GM19452 (cell line): ENCODE results near the gene NEK5.
"Not testable (repeated sequence)": the region's sequence is repeated elsewhere in the genome, so short reads cannot be mapped to it uniquely, and the experiment has no call there.

ENCODE experiments used
- ATAC-seq: cut with Tn5 transposase; IDR thresholded peaks from one replicate; pipeline ENCODE4 v1.9.1; 2021; ENCODE audit not compliant: unreplicated experiment

Gene NEK5

GRCh38 chr13:52079891-52080290 is 49.0 kb downstream of the NEK5 start:
- ATAC-seq, result not testable (repeated sequence)

DNA sequence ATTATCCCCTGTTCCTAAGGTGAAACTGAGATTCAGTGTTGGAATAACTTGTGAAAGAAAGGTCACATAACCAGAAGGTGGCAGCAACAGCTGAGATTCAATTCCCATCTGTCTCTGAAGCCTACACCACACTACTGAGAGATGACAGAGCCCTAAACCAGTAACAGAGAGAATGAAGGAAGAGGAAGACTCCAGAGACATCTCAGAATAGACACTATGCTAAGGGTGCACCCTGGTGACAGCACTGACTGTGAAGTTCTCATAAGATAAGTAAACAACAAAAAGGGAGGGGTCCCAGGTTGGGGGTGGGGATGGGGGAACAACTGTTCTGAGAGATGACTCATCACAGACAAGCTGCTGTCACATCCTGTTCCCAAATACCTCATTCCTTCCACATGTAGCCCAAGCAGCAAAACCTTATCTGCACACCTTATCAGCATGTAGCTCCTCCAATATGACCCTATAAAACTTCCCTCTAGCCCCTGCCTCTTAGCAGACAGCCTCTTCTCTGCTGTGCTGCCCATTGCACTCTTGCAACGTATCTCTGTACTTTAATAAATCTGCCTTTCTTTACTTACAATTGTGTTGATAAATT is 57.8 kb downstream of the NEK5 start:
- ATAC-seq, result no peak

DNA sequence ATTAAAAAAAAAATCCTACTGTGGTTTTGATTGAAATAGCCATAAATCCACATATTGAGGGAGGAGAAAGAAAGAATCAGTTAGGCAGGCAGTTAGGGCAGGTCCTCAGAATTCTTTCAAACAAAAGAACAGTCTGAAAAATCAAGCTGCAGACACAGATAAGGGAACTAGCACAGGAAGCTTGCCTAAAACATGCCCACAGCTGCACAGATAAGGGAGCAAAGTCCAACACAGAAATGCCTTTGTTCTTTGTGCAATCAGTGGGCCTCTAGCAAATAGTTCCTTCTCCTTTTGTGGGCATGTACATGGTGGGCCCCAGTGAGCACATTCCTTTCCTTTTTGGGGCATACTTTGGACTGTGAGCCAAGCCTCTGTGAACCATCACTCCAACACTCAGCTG is 61.6 kb downstream of the NEK5 start:
- ATAC-seq, result no peak

DNA sequence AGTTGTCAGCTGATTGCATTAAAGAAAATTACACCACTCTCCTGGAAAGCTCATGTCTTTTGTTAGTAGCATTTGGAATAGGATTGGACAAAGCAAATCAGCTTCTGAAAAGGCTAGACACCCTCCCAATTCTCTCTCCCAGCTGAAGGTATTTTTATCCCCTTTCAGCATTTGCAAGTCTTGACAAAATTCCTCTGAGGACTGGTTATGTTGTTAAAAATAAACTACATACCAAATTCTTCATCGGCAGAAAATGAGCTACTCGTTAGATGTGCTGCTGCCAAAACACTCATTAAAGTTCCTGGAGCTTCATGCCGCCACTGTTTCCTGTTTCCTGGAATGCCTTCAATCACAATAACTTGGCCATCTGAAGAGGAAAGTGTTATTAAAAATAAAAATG is 67.3 kb downstream of the NEK5 start:
- no peak for ATAC-seq

GRCh38 chr13:52061064-52061463 is 67.8 kb downstream of the NEK5 start:
- ATAC-seq, result not testable (repeated sequence)

DNA sequence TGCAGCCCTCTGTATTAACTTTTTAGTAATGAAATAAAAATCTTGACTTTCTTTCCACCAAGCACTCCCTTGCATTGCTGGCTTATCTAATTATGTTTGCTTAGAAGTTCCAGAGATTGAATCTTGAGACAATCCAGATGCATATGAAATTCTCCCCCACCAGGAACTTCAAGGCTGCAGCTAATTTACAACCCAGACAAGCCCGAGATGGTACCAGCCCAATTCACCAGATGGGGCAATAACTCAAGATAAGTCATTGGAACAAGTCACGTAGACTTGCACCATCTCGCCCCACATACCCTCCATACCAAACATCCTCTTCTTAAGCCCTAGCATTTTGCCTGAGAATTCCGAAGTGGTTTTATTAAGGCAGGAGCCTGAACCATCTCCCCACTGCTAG is 75.4 kb downstream of the NEK5 start:
- ATAC-seq, result no peak

GRCh38 chr13:52051400-52051799 is 77.5 kb downstream of the NEK5 start:
- no peak for ATAC-seq

DNA sequence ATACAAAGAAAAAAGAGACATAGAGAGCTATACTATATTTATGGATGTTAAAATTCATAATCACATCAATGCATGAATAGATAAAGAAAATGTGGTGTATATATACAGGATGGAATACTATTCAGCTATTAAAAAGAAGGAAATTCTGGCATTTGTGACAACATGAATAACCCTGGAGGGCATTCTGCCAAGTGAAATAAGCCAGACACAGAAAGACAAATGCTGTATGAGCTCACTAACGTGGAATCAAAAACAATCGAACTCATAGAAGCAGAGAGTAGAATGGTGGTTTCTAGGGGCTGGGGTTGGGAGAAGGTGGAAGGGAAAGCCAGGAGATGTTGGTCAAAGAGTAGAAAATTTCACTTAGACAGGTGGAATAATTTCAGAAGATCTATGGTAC is 80.4 kb downstream of the NEK5 start:
- no peak for ATAC-seq

DNA sequence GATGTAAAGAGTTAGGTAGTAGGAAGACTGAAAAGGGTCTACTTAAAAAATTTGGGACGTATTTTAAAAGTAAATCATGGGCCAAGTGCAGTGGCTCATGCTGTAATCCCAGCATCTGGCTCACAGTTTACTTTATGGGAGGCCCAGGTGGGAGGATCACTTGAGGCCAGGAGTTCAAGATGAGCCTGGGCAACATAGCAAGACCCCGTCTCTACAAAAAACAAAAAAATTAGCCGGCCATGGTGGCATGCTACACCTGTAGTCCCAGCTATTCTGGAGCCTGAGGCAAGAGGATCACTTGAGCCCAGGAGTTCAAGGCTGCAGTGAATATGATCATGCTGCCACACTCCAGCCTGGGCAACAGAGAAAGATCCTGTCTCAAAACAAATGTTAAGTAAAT is 81.4 kb downstream of the NEK5 start:
- no peak for ATAC-seq

DNA sequence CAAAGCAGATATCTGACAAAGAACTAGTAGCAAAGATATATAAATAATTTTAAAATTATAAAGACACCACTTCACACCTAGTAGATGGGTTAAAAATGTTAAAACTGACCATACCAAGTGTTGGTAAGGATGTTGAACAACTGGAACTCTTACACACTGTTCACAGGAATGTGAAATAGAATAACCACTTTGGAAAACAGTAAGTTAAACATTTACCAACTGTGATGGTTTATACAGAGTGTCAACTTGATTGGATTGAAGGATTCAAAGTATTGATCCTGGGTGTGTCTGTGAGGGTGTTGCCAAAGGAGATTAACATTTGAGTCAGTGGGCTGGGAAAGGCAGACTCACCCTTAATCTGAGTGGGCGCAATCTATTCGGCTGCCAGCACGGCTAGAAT is 85.2 kb downstream of the NEK5 start:
- no peak for ATAC-seq

- no peak for ATAC-seq
Observed at GRCh38 chr13:52036037-52036436, 92.8 kb downstream of the NEK5 start.

- no peak for ATAC-seq
Observed at GRCh38 chr13:52034616-52035226, 94.2 kb downstream of the NEK5 start.

GRCh38 chr13:52033039-52033438 is 95.8 kb downstream of the NEK5 start:
- ATAC-seq, result no peak

DNA sequence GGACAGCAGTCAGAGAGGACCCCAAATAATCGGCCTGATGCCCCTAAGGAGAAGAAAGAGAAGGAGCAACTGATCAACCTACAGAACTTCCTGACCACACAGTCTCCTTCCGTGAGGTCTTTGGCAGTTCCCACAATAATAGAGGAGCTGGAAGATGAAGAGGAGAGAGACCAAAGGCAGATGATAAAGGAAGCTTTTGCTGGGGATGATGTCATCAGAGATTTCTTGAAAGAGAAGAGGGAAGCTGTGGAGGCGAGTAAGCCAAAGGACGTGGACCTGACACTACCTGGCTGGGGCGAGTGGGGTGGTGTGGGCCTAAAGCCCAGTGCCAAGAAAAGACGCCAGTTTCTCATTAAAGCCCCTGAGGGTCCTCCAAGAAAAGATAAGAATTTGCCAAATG is 98.5 kb downstream of the NEK5 start:
- ATAC-seq, result not testable (repeated sequence)

GRCh38 chr13:52029569-52029968 is 99.3 kb downstream of the NEK5 start:
- ATAC-seq, result no peak

GRCh38 chr13:52027832-52028231 is 101.0 kb downstream of the NEK5 start:
- no peak for ATAC-seq

DNA sequence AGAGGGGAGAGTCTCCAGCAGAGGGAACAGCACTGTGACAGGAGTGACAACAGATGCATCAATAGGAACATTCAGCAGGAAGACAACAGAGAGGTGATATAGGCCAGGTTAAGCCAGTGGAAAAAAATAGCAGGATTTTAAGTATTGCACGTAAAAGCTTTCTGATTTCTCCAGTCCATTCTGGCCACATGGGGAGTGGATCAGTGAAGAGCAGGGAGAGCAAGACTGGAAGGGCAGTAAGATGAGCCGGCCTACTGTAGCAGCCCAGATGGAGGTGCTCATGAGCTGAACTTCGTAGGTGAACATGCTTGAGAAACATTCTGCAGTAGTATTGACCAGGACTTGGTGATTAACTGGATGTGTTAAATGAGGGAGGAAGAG is 102.6 kb downstream of the NEK5 start:
- ATAC-seq, result no peak

DNA sequence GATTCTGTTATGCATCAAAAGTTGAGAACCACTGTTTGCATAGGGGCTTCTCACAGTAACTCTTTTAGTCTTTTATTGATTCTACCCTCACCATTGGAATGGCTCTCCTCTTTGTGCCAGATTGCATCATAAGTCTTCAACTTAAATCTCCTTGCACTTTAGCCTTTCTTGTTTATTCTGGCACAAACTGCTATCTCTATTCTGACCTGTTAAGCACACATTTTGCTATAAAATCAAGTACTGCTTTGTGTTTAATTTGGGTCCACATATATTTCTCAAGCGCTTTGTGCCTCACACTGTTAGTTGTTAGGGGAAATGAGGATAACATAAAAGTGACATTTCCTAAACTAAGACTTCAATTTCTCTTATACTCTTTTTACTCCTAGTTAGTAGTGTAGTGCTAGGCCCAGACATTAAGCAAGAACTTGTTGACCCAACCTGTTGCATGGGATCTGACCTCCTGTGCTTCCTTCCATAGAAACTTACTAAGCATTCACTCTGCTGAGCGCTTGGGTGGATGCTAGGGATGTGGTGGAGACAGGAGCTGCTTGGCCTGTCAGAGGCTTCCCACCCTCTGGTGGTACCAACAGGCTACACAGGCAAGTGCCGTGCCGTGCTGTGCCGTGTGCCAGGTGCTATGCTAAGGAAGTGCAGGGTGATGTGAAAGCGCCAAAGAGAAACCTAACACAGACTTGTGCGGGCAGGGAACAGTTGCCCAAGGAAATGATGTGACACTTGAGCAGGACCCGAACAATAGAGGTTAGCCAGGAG is 103.2 kb downstream of the NEK5 start:
- ATAC-seq, result no peak

GRCh38 chr13:52024481-52024880 is 104.4 kb downstream of the NEK5 start, which contains the start of gene UTP14C:
Gene UTP14C (plus strand): TSS chr13:52024691. CDS start chr13:52028805, 4,114 bp downstream.
- ATAC-seq, result no peak

DNA sequence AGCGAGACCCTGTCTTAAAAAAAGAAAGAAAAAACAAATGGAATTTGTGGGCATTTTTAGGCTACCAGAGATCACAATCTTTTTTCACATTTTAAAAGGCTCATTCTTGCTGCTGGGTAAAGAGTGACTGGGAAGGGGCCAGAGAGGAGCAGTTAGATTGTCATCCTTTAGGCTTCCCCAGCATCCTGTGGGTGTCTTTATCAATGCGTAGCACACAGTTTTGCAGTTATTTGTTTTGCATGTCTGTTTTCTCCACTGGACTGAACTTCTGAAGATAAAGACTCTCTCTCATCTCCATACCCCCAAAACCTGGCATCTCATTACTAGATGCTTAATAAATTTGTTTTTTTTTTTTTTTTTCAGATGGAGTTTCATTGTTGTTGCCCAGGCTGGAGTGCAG is 106.5 kb downstream of the NEK5 start:
- no peak for ATAC-seq

DNA sequence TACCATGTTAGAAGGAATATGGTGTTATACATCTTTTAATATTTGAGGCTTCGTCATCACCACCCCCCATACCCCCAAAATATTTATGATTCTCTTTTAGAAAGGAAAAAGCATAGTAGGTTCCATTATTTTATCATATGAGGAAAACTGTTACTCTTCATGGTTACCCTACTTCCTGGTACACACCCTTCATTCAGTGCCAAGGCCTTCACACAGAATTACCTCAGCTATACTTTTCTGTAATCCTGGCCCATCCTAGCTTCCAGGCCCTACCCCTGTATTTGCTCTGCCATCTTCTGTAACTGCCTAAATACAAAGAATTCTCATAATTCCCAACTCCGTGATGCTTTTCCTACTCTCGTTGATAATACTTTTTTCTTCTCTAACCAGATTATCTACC is 108.7 kb downstream of the NEK5 start:
- no peak for ATAC-seq

DNA sequence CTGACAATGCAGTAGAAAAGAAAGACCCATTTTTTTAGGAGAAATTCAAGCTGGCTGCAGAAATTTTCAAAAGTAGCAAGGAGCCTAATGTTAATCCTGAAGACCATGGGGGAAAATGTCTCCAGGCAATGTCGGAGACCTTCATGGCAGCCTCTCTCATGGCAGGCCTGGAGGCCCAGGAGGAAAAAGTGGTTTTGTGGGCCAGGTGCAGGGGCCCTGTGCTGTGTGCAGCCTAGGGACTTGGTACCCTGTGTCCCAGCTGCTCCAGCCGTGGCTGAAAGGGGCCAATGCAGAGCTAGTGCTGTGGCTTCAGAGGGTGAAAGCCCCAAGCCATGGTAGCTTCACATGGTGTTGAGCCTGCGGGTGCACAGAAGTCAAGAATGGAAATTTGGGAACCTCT is 112.6 kb downstream of the NEK5 start:
- ATAC-seq, result no peak

- ATAC-seq, result no peak
Observed at GRCh38 chr13:52012512-52012836, 116.4 kb downstream of the NEK5 start.
